A549 (cell line): ENCODE data around the gene TKTL1.

ENCODE experiments used
- BCL3 ChIP-seq: fragments of >200 bp; sonication (Bioruptor Twin); formaldehyde crosslinking; IDR thresholded peaks from 3 replicates; pipeline ENCODE4 v1.6.1; 2016
- CBX8 ChIP-seq: fragments of 200-600 bp; sonication (generic); IDR thresholded peaks from 2 replicates; pipeline ENCODE4 v1.6.1; 2016
- EP300 ChIP-seq, 2 experiments: fragments of >200 bp; sonication (Bioruptor Twin); formaldehyde crosslinking; IDR thresholded peaks; 2 replicates in 1 of 2; 3 replicates in 1 of 2; pipeline ENCODE4 v1.6.1; 2016 to 2017
- HMGXB4 ChIP-seq: fragments of 250-450 bp; sonication (Bioruptor Pico); IDR thresholded peaks from 2 replicates; pipeline ENCODE4 v1.5.0; 2021; ENCODE audit warnings: mild to moderate bottlenecking, moderate library complexity, borderline replicate concordance
- JUN ChIP-seq, 2 experiments: fragments of >200 bp; sonication (Bioruptor Twin); formaldehyde crosslinking; IDR thresholded peaks; 2 replicates in 1 of 2; 3 replicates in 1 of 2; pipeline ENCODE4 v1.6.1; 2016 to 2017
- MAFK ChIP-seq: fragments of 450-650 bp; IDR thresholded peaks from 2 replicates; pipeline ENCODE4 v1.6.1; 2014; ENCODE audit not compliant: partially characterized antibody
- PHF8 ChIP-seq: fragments of 200-600 bp; sonication (generic); IDR thresholded peaks from 2 replicates; pipeline ENCODE4 v1.6.1; 2016; ENCODE audit warnings: low read depth, mild to moderate bottlenecking, antibody characterized with exemption, moderate library complexity, borderline replicate concordance
- POLR2A ChIP-seq: IDR thresholded peaks from 2 replicates; pipeline ENCODE4 v1.6.1; 2012; ENCODE audit warnings: mild to moderate bottlenecking, low read length
- RAD21 ChIP-seq, 2 experiments: fragments of >200 bp in 1 of 2; sonication (Bioruptor Twin) in 1 of 2; formaldehyde crosslinking in 1 of 2; IDR thresholded peaks in 1 of 2; conservative IDR thresholded peaks in 1 of 2; 2 replicates in 1 of 2; 3 replicates in 1 of 2; pipeline ENCODE4 v1.6.1; 2012 to 2018; ENCODE audit warnings: inconsistent platforms in 1 of 2
- REST ChIP-seq: fragments of 200-600 bp; sonication (generic); IDR thresholded peaks from 2 replicates; pipeline ENCODE4 v1.6.1; 2016; ENCODE audit warnings: antibody characterized with exemption, mild to moderate bottlenecking, moderate library complexity
- SMC3 ChIP-seq: fragments of >200 bp; sonication (Bioruptor Twin); formaldehyde crosslinking; IDR thresholded peaks from 3 replicates; pipeline ENCODE4 v1.6.1; 2018; ENCODE audit warnings: inconsistent platforms
- TF ChIP-seq, protein P1 (sequence below): fragments of >200 bp; sonication (Bioruptor Twin); formaldehyde crosslinking; IDR thresholded peaks from 3 replicates; pipeline ENCODE4 v1.5.1; 2016
- TF ChIP-seq, protein P2 (sequence below): fragments of 150-350 bp; IDR thresholded peaks from 2 replicates; pipeline ENCODE4 v1.6.1; 2014; ENCODE audit warnings: low read depth, mild to moderate bottlenecking, low read length

GRCh38 chrX:154327038-154327820 lies 31.6 kb downstream of the TKTL1 start:
- TF ChIP-seq RAD21 (conservative IDR thresholded peaks at IDR 0.05 in 1 of 2, IDR thresholded peaks at IDR 0.05 in 1 of 2) (no peak), CBX8 (no peak), POLR2A (no peak), PHF8 (no peak), SMC3 (no peak), EP300 (IDR thresholded peaks at IDR 0.05) (no peak), JUN (IDR thresholded peaks at IDR 0.05) (no peak), REST (no peak), MAFK (no peak), HMGXB4 (CRISPR knock-in tag) (no peak), BCL3 (no peak)
- TF ChIP-seq, protein P1, sequence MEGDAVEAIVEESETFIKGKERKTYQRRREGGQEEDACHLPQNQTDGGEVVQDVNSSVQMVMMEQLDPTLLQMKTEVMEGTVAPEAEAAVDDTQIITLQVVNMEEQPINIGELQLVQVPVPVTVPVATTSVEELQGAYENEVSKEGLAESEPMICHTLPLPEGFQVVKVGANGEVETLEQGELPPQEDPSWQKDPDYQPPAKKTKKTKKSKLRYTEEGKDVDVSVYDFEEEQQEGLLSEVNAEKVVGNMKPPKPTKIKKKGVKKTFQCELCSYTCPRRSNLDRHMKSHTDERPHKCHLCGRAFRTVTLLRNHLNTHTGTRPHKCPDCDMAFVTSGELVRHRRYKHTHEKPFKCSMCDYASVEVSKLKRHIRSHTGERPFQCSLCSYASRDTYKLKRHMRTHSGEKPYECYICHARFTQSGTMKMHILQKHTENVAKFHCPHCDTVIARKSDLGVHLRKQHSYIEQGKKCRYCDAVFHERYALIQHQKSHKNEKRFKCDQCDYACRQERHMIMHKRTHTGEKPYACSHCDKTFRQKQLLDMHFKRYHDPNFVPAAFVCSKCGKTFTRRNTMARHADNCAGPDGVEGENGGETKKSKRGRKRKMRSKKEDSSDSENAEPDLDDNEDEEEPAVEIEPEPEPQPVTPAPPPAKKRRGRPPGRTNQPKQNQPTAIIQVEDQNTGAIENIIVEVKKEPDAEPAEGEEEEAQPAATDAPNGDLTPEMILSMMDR = no peak
- TF ChIP-seq, protein P2, sequence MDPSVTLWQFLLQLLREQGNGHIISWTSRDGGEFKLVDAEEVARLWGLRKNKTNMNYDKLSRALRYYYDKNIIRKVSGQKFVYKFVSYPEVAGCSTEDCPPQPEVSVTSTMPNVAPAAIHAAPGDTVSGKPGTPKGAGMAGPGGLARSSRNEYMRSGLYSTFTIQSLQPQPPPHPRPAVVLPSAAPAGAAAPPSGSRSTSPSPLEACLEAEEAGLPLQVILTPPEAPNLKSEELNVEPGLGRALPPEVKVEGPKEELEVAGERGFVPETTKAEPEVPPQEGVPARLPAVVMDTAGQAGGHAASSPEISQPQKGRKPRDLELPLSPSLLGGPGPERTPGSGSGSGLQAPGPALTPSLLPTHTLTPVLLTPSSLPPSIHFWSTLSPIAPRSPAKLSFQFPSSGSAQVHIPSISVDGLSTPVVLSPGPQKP = no peak
